HepG2 (cell line): ENCODE results near the gene KIRREL3. TPM values are rescaled to one million over a fixed set of nuclear protein-coding genes. Genes with fewer than 3 reads are reported as not detected.

Source experiments
- ATAC-seq: fragments of 200-7000 bp; cut with Tn5 transposase; 3 replicates; pipeline ENCODE4 v1.9.1; 2020; ENCODE audit warnings: mild to moderate bottlenecking, moderate library complexity
- BruUV-seq: library from RNA; stranded (reverse); fragments of 400-500 nt; replicated peaks from 2 replicates; lab custom pipeline; 2021; lab: Mats Ljungman, UMichigan
- CTCF ChIA-PET: fragments of 300-600 bp; formaldehyde crosslinking; extraction: SDS; loops from one replicate; lab custom pipeline; 2021; ENCODE audit warnings: low total read pairs, inconsistent platforms, low intra/inter-chr PET ratio; lab: Yijun Ruan, JAX
- POLR2A ChIA-PET: fragments of 350-600 bp; sonication (Branson Sonifier 250); formaldehyde crosslinking; loops from one replicate; lab custom pipeline; 2020; ENCODE audit warnings: antibody characterized with exemption, inconsistent platforms; lab: Yijun Ruan, JAX
- DNase-seq: peaks from one replicate; pipeline ENCODE4 v3.0.0-alpha.2; 2015; ENCODE audit warnings: low spot score
- FAIRE-seq: peaks from 3 replicates; lab custom pipeline; 2011; peaks lifted over from hg19 to GRCh38; lab: Jason Lieb, UNC
- H2AFZ ChIP-seq: one replicate; pipeline ENCODE4 v1.6.1; 2011; ENCODE audit warnings: low read length, inconsistent platforms
- H3K27ac ChIP-seq: fragments of 300-600 bp; 3 replicates; pipeline ENCODE4 v1.8.0; 2011; ENCODE audit warnings: mixed run types, mild to moderate bottlenecking, mixed read lengths, low read length, inconsistent platforms; ENCODE audit not compliant: insufficient read depth; ENCODE audit errors: extremely low read length
- H3K27me3 ChIP-seq, 2 experiments: fragments of 200-600 bp in 1 of 2; 2 replicates in 1 of 2; 3 replicates in 1 of 2; pipeline versions ENCODE4 v1.6.0 to v1.8.0; 2011; ENCODE audit warnings: low read length in 2 of 2, mild to moderate bottlenecking in 2 of 2, moderate library complexity in 2 of 2, inconsistent platforms in 1 of 2; ENCODE audit not compliant: insufficient read depth in 2 of 2, control insufficient read depth in 1 of 2
- H3K36me3 ChIP-seq, 2 experiments: fragments of 200-600 bp in 1 of 2; replicated peaks in 1 of 2; 2 replicates in 1 of 2; 3 replicates in 1 of 2; pipeline versions ENCODE4 v1.5.1 to v1.8.0; 2011; ENCODE audit warnings: low read length in 2 of 2, inconsistent platforms in 1 of 2; ENCODE audit not compliant: insufficient read depth in 2 of 2, control insufficient read depth in 1 of 2
- H3K4me1 ChIP-seq: 2 replicates; pipeline ENCODE4 v1.5.1; 2012; ENCODE audit warnings: low read length, inconsistent platforms; ENCODE audit not compliant: insufficient read depth
- H3K4me2 ChIP-seq: 2 replicates; pipeline ENCODE4 v1.6.0; 2011; ENCODE audit warnings: low read depth, low read length, inconsistent platforms
- H3K4me3 ChIP-seq, 3 experiments: fragments of 200-600 bp in 1 of 3; sonication (generic), shearing (Covaris generic) in 1 of 3; replicated peaks in 1 of 3; 2 replicates each; pipeline ENCODE4 v1.5.1; 2011 to 2016; ENCODE audit warnings: low read length in 3 of 3, inconsistent platforms in 2 of 3, low read depth in 2 of 3, mild to moderate bottlenecking in 2 of 3, control low read depth in 1 of 3, mixed read lengths in 1 of 3; ENCODE audit not compliant: insufficient read depth in 1 of 3
- H3K79me2 ChIP-seq: one replicate; pipeline ENCODE4 v1.6.1; 2011; ENCODE audit warnings: low read length, inconsistent platforms; ENCODE audit not compliant: insufficient read depth
- H3K9ac ChIP-seq: 2 replicates; pipeline ENCODE4 v1.6.0; 2011; ENCODE audit warnings: mild to moderate bottlenecking, low read depth, low read length, inconsistent platforms; ENCODE audit not compliant: insufficient read depth
- H3K9me3 ChIP-seq: 2 replicates; pipeline ENCODE4 v1.5.1; 2012; ENCODE audit warnings: mild to moderate bottlenecking, low read length
- H4K20me1 ChIP-seq: 2 replicates; pipeline ENCODE4 v1.6.0; 2011; ENCODE audit warnings: inconsistent platforms, mild to moderate bottlenecking, low read length, moderate library complexity; ENCODE audit not compliant: insufficient read depth
- BCLAF1 ChIP-seq: fragments of 450-650 bp; IDR thresholded peaks from 2 replicates; pipeline ENCODE4 v1.6.1; 2017; ENCODE audit warnings: mild to moderate bottlenecking
- GTF2F1 ChIP-seq: fragments of 150-350 bp; IDR thresholded peaks from 2 replicates; pipeline ENCODE4 v1.6.1; 2014; ENCODE audit warnings: low read length
- KDM2A ChIP-seq: sonication (generic); formaldehyde crosslinking; IDR thresholded peaks from 2 replicates; pipeline ENCODE4 v1.4.0; 2020; ENCODE audit warnings: low read depth, missing genetic modification reagents, borderline replicate concordance
- MAZ ChIP-seq, 2 experiments: sonication (generic) in 1 of 2; formaldehyde crosslinking in 1 of 2; IDR thresholded peaks; 2 replicates each; pipeline versions ENCODE4 v1.5.0 to v1.6.1; 2012 to 2020; ENCODE audit warnings: low read depth in 2 of 2, mild to moderate bottlenecking in 2 of 2, borderline replicate concordance in 1 of 2, improper control_type of control experiment in 1 of 2, low read length in 1 of 2, missing genetic modification reagents in 1 of 2, moderate library complexity in 1 of 2
- RAD21 ChIP-seq: fragments of 450-650 bp; formaldehyde crosslinking; IDR thresholded peaks from 2 replicates; pipeline ENCODE4 v1.5.0; 2020; ENCODE audit warnings: mild to moderate bottlenecking
- SMC3 ChIP-seq: IDR thresholded peaks from 2 replicates; pipeline ENCODE4 v1.6.1; 2011; ENCODE audit warnings: low read length, improper control_type of control experiment
- STAG1 ChIP-seq: sonication (generic); formaldehyde crosslinking; IDR thresholded peaks from 2 replicates; pipeline ENCODE4 v1.4.0; 2020; ENCODE audit warnings: missing genetic modification reagents
- XRCC5 ChIP-seq: fragments of 200-400 bp; formaldehyde crosslinking; optimal IDR thresholded peaks from 2 replicates; pipeline ENCODE3; 2017; ENCODE audit warnings: mild to moderate bottlenecking, low read length
- ZNF318 ChIP-seq: sonication (generic); formaldehyde crosslinking; IDR thresholded peaks from 2 replicates; pipeline ENCODE4 v1.4.0; 2020; ENCODE audit warnings: mild to moderate bottlenecking, missing genetic modification reagents
- ZNF362 ChIP-seq: sonication (generic); formaldehyde crosslinking; IDR thresholded peaks from 2 replicates; pipeline ENCODE4 v1.4.0; 2020; ENCODE audit warnings: missing genetic modification reagents, mild to moderate bottlenecking, borderline replicate concordance
- WGBS: methylation state at CpG from one replicate; pipeline ENCODE4 v1.1.6; 2017; ENCODE audit warnings: low lambda C conversion rate; 5-methylcytosine and 5-hydroxymethylcytosine counted together
- in situ Hi-C: cut with HindIII; loops from 2 replicates; pipeline ENCODE4 v1.10.0; 2017; ENCODE audit warnings: low pct_unique_long_range_greater_than_20kb; ENCODE audit not compliant: extremely low pct_ligation_motif_present
- intact Hi-C: fragments of 100-400 bp; cut with micrococcal nuclease; formaldehyde crosslinking; loops from one replicate; pipeline ENCODE4 v1.10.0; 2022; ENCODE audit not compliant: unreplicated experiment
- polyA plus RNA-seq, 8 experiments: library from polyadenylated mRNA; depleted of rRNA in 3 of 8; stranded (reverse) in 7 of 8; unstranded in 1 of 8; fragments of >200 nt; fragmentation: Illumina TruSeq in 4 of 8; extraction: Trizol in 4 of 8; gene quantifications; 2 replicates each; pipeline versions ENCODE4 v1.2.1 to v1.2.3, GENCODE V29; 2011 to 2016; ENCODE audit warnings: low read depth in 4 of 8, missing spikeins in 1 of 8, mixed read lengths in 1 of 8; ENCODE audit not compliant: insufficient read depth in 1 of 8
- total RNA-seq, 5 experiments: library from RNA; depleted of rRNA; stranded (reverse); fragments of >200 nt; fragmentation: Illumina TruSeq; extraction: Trizol; gene quantifications; 2 replicates each; pipeline ENCODE4 v1.2.3, GENCODE V29; 2016; ENCODE audit warnings: low read depth in 1 of 5

The KIRREL3 gene
- total and polyA plus RNA-seq, 2 of the 13 experiments (the other 11 are each of a cell fraction or from before 2014, with no cell fraction given), result not detected

GRCh38 chr11:126607374-126607773 is 393.2 kb downstream of the KIRREL3 start:
- DNase-seq (peak; percentile 33), FAIRE-seq (peak; percentile 63), ATAC-seq (peak; percentile 98)
- H3K36me3 ChIP-seq, result no peaks in the 10 kb centered on the region
- H3K9me3 ChIP-seq, result no peaks in the 10 kb centered on the region
- H3K4me2 ChIP-seq, result no peak overlapping the region
- no peak overlapping the region for H3K9ac ChIP-seq
- no peak overlapping the region for H2AFZ ChIP-seq
- intact Hi-C loops, result loop anchor here (1.0 to 10.0 kb wide), 3 partner anchors 163 to 467 kb away; no protein-coding TSS in a partner anchor
- no peak overlapping the region for H3K4me3 ChIP-seq
- 0 out of 2 replicates have a peak, but pooled peaks cover 3% of the 10 kb centered on the region for H4K20me1 ChIP-seq
- ChIA-PET POLR2A (no interaction called here), CTCF (interaction anchor here (1.7 kb wide), 1 partner anchor 383 kb away, joined by 7 read pairs; no protein-coding TSS in a partner anchor)
- 0% methylated on average over 4 of the region's 8 CpGs for WGBS
- H3K79me2 ChIP-seq, result no peaks in the 10 kb centered on the region
- peaks cover 7 to 34% of the 10 kb centered on the region in 2 experiments; a peak in 3 of 5 replicates for H3K27me3 ChIP-seq
- BruUV-seq, result no TSS peak
- in situ Hi-C loops, result loop anchor here (5.0 to 10.0 kb wide), 2 partner anchors 163 to 385 kb away; no protein-coding TSS in a partner anchor
- no peak overlapping the region for H3K27ac ChIP-seq
- peaks cover 3% of the 10 kb centered on the region for H3K4me1 ChIP-seq
- no peak for TF ChIP-seq ZNF362 (CRISPR knock-in tag)
- TF ChIP-seq STAG1 (CRISPR knock-in tag), result peak; percentile 82
- TF ChIP-seq GTF2F1, result no peak
- TF ChIP-seq MAZ (IDR thresholded peaks at IDR 0.05; ENCODE audit: borderline replicate concordance, low read depth, low read length), result 0 out of 2 replicates have a peak, but pooled peaks have one; percentile 48
- TF ChIP-seq MAZ (CRISPR knock-in tag; IDR thresholded peaks at IDR 0.05; ENCODE audit: low read depth), result no peak
- peak; percentile 73 for TF ChIP-seq RAD21 (CRISPR knock-in tag)
- TF ChIP-seq BCLAF1, result no peak
- peak; percentile 38 for TF ChIP-seq XRCC5
- TF ChIP-seq SMC3, result peak; percentile 60
- TF ChIP-seq KDM2A (CRISPR knock-in tag), result 0 out of 2 replicates have a peak, but pooled peaks have one; percentile 30
- TF ChIP-seq ZNF318 (CRISPR knock-in tag), result no peak
